ENCODE results near the gene USP20.
"Not testable (repeated sequence)": the region's sequence is repeated elsewhere in the genome, so short reads cannot be mapped to it uniquely, and the experiment has no call there.

Gene USP20

GRCh38 chr9:129890718-129891299, 55.6 kb downstream of the USP20 start:
- DNase-seq, result not testable (repeated sequence)

GRCh38 chr9:129891569-129891968, 56.3 kb downstream of the USP20 start:
- peak in 2 of 6 experiments; percentile 21 to 45 for DNase-seq

- DNase-seq, result peak in 5 of 6 experiments; percentile 8 to 65 (median 54)
Observed at GRCh38 chr9:129894120-129894823, 59.0 kb downstream of the USP20 start.

GRCh38 chr9:129895376-129896268, 60.4 kb downstream of the USP20 start:
- peak; percentile 35 to 74 (median 61) for DNase-seq

- no peak for DNase-seq
Observed at GRCh38 chr9:129897263-129897662, 62.0 kb downstream of the USP20 start.

DNA sequence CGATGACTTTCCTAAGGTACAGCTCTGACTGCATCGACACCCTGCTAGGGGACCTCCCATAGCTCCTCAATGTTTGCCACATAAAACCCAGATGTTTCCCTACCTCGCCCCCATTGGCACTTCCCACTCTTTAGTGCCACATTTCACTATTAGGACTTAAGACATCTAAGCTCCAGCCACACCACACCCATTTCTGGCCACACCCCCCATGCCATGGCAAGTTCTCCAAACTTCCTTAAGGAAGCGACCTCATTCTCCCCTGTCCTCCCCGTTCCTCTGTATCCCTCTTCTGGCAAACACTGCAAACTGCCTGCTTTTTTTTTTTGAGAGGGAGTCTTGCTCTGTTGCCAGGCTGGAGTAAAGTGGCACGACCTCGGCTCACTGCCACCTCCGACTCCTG, 62.9 kb downstream of the USP20 start:
- DNase-seq, result no peak

DNA sequence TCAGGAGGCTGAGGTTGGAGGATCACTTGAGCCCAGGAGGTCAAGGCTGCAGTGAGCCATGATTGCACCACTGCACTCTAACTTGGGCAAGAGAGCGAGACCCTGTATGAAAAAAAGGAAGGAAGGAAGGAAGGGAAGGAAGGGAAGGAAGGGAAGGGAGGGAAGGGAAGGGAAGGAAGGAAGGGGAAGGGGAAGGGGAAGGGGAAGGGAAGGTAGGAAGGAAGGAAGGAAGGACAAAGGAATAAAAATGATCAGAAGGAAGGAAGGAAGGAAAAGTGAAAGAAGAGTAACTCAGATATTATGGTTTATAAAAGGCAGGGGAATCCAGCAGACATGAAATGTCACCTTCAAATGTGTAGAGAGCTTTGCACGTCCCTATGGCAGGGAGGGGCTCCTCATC, 64.4 kb downstream of the USP20 start:
- no peak for DNase-seq

- no peak for DNase-seq
Observed at GRCh38 chr9:129900263-129901027, 65.2 kb downstream of the USP20 start.

- DNase-seq, result no peak
Observed at GRCh38 chr9:129901993-129902739, 66.9 kb downstream of the USP20 start.

DNA sequence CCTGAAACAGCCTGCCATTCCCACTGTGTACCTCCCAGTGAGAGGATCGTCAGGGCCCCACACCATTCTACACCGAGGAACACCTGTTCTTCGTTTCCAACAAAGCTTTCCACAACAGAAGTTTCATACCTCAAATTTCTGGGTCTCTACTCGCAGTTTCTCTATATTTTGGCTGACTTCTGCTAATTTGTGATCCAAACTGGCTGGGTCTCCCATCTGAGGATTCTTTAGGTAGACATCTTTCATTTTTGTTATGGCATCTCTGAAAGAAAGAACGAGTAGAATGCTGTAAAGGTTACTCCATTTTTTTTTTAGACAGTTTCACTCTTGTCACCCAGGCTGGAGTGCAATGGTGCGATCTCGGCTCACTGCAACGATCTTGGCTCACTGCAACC, 67.5 kb downstream of the USP20 start:
- DNase-seq, result no peak

GRCh38 chr9:129904734-129905133, 69.5 kb downstream of the USP20 start:
- no peak for DNase-seq

DNA sequence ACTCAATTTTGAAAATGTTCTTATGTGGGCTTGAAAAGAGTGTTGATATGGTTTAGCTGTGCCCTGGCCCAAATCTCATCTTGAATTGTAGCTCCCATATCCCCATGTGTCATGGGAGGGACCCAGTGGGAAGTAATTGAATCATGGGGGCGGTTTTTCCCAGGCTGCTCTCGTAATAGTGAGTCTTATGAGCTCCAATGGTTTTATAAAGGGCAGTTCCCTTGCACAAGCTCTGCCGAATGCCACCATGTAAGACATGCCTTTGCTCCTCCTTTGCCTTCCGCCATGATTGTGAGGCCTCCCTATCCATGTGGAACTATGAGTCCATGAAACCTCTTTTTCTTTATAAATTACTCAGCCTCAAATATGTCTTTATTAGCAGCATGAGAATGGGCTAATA, 71.0 kb downstream of the USP20 start:
- DNase-seq, result no peak

- no peak for DNase-seq
Observed at GRCh38 chr9:129907201-129907600, 71.9 kb downstream of the USP20 start.

DNA sequence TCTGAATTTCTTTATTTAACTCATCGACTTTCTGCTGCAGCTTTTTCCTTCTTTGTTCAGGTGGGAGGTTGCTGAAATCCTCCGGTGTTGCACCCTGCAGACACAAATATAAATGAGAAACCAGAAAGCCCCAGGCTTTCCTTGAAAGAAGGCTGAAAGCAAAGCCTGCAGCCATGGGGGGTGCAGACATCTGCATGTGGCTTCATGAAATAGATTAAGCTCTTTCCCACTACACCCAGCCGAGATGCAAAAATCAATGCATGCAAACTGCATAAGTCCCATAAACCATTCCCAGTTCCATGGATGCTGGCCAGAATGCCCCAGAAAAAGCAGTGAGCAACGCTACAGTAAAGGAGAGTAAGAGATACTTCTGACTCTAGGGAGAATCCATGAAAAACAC, 73.6 kb downstream of the USP20 start:
- no peak for DNase-seq

DNA sequence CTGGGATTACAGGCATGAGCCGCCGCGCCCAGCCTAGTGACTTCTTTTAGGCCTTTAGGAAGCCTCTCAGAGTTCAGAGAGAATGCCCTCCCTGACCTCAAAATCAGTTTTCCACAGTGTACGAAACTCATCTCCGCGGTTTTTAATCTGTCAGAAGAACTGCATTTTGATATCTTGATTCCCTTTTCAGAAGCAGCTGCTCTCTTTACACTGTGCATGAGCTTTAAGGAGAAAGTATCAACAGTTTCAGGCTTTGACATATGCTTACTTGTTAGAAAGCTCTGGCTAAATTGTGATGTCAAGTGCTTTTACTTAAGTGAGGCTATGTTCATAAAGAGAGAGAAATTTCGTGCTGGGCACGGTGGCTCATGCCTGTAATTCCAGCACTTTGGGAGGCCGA, 74.6 kb downstream of the USP20 start:
- DNase-seq, result no peak

GRCh38 chr9:129910628-129911567, 75.6 kb downstream of the USP20 start:
- DNase-seq, result no peak

DNA sequence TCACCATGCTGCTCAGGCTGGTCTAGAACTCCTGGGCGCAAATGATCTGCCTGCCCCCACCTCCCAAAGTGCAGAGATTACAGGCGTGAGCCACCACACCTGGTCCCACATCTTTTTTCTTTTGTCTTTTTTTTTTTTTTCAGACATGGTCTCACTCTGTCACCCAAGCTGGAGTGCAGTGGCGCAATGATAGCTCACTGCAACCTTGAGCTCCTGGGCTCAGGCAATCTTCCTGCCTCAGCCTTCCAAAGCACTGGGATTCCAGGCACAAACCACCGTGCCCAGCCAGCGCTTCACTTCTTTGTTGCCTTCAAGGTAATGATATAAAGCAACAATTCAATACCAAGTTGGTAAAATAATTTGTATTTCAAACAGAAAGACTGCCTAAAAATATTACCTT, 78.8 kb downstream of the USP20 start:
- no peak for DNase-seq

DNA sequence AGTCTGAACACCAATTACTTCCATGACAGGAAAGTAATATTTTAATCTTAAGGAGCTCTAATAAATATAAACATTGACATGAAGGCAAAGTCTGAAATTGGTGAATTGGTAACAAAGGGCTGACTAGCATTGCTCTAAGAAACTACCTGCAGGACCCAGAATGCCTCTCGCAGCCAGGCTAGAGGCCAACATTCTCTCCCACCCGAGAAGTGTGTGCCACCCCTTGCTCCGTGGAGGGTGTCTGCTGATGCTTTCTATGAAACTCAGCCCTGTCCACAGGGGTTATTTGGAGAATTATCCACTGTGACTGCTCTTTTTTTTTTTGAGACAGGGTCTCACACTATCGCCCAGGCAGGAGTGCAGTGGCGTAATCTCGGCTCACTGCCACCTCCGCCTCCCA, 81.4 kb downstream of the USP20 start:
- no peak for DNase-seq

DNA sequence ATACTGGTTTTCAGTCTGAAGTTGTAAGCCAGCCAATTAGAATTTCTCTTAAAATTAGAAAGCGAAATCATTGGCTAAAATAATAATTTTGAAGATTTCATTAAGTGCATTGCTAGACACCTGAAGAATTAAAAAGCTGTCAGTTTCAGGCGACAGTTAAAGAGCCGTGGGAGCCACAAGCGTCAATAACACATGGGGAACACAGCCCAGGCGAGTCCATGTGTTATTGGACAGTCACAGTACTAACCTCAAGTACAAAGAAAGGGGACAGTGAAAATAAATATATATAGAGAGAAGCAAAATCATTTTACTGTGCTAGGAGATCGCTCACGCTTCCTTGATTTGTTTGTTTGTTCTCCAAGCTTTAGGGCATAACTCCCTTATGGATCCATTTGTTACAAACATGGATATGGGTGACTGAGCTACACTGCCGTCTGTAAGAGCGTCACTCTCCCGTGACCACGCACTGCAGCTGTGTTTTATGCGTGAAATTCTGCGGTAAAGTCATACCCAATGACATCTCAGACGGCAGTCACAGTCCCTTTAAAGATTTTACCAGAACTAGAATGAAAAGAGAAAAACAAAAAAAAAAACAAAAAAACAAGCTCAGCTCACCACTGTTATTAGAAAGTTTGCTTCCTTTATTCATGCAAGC, 83.2 kb downstream of the USP20 start:
- DNase-seq, result no peak

DNA sequence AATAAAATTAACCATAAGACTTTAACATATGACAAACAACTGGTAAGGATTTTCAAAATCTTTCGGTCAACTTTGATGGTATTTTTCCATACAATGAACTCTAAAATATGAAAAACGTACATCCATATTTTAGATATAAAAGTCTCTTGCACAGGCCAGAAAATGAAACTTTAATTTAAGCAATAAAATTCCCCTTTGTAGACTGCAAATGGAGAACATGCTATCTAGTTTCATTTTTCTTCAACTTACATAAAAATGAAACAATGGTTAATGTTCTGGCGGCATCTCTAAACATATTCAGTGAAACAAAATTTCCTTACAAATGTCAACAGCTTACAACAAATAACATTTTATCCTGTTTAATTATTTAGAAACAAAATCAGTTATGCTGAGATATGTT, 84.0 kb downstream of the USP20 start:
- no peak for DNase-seq

DNA sequence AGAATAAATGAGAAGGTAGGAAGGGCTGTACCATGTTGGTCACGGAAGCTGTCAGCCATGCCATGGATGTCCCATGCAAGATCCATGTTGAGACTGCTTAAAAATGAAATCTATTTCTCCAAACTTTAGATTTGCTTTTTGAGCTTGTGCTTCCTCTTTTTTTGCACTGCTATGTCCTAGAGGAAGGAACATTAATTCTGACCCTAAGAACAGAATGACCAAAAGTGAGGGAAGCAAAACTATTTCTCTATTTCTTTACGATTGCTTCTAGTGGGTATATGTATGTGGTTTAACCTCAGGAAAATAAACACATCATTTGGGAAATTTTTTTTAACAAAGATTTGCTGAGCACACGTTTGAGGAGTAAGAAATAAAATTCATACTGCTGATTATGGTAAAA, 84.6 kb downstream of the USP20 start:
- DNase-seq, result no peak

Data from stimulated activated naive CD4-positive, alpha-beta T cell (primary cell).